Prostate gland (tissue), 2 donors: ENCODE measurements around the gene PRMT7. TPM values are rescaled to one million over a fixed set of nuclear protein-coding genes. Genes with fewer than 3 reads are reported as not detected.
A peak's percentile ranks its signal among the peaks of the same experiment; 100 is the strongest.

Experiments used
- DNase-seq: peaks from one replicate; pipeline ENCODE4 v3.0.0-alpha.2; 2019; ENCODE audit warnings: low spot score
- H3K27ac ChIP-seq, 2 donors: fragments of 200-600 bp; sonication (generic); 2 replicates each; pipeline ENCODE4 v1.5.1; 2017 to 2019
- H3K27me3 ChIP-seq: fragments of 200-600 bp; sonication (generic); replicated peaks from 2 replicates; pipeline ENCODE4 v1.5.1; 2019; ENCODE audit not compliant: insufficient read depth
- H3K36me3 ChIP-seq, 2 donors: fragments of 200-600 bp; sonication (generic); 1 replicate in 1 of 2; 2 replicates in 1 of 2; pipeline versions ENCODE4 v1.5.1 to v1.8.1; 2017 to 2019
- H3K4me1 ChIP-seq: fragments of 200-600 bp; sonication (generic); replicated peaks from 2 replicates; pipeline ENCODE4 v1.5.1; 2019
- H3K4me3 ChIP-seq, 2 donors: fragments of 200-600 bp; sonication (generic); 2 replicates each; pipeline ENCODE4 v1.5.1; 2017 to 2019
- H3K9me3 ChIP-seq: fragments of 200-600 bp; sonication (generic); 2 replicates; pipeline ENCODE4 v1.5.1; 2017
- CTCF ChIP-seq, 4 experiments: fragments of 200-600 bp in 2 of 4; fragments of 450-650 bp in 2 of 4; sonication (generic) in 2 of 4; IDR thresholded peaks; 1 replicate in 3 of 4; 2 replicates in 1 of 4; pipeline ENCODE4 v1.5.1; 2016 to 2019; ENCODE audit warnings: antibody characterized with exemption in 4 of 4, mild to moderate bottlenecking in 2 of 4, moderate library complexity in 2 of 4
- POLR2A ChIP-seq: fragments of 450-650 bp; IDR thresholded peaks from one replicate; pipeline ENCODE4 v1.6.1; 2016; ENCODE audit warnings: antibody characterized with exemption, mild to moderate bottlenecking
- POLR2AphosphoS5 ChIP-seq: sonication (generic); formaldehyde crosslinking; IDR thresholded peaks from one replicate; pipeline ENCODE4 v1.6.1; 2017; ENCODE audit warnings: antibody characterized with exemption
- WGBS: methylation state at CpG from one replicate; pipeline ENCODE4 v1.1.5; 2018; 5-methylcytosine and 5-hydroxymethylcytosine counted together
- intact Hi-C: fragments of 100-400 bp; cut with DNase I; formaldehyde crosslinking; loops from one replicate; pipeline ENCODE4 v1.14.2; 2022
- total RNA-seq, 2 donors: library from RNA; depleted of rRNA; stranded (reverse); fragments of >200 nt; gene quantifications; one replicate each; pipeline ENCODE4 v1.1.0, GENCODE V29; 2016

Gene PRMT7
- total RNA-seq, 2 donors from 2014 or later: 45.2 to 77.9 TPM

GRCh38 chr16:68324336-68324735, 13.5 kb downstream of the PRMT7 start:
- H3K4me1 ChIP-seq: no peaks in the 10 kb centered on the region
- H3K36me3 ChIP-seq: peaks cover 0 to 9% of the 10 kb centered on the region in 2 donors
- no peak overlapping the region for H3K27ac ChIP-seq
- intact Hi-C loops: no loop called here
- no peak overlapping the region for H3K4me3 ChIP-seq
- H3K27me3 ChIP-seq: no peaks in the 10 kb centered on the region
- TF ChIP-seq CTCF (IDR thresholded peaks at IDR 0.05): no peak
- no peak for TF ChIP-seq POLR2AphosphoS5
- no peak for TF ChIP-seq POLR2A
- no peak for DNase-seq
- WGBS: 91% methylated on average over 5 of the region's 5 CpGs
- H3K9me3 ChIP-seq: no peaks in the 10 kb centered on the region

DNA sequence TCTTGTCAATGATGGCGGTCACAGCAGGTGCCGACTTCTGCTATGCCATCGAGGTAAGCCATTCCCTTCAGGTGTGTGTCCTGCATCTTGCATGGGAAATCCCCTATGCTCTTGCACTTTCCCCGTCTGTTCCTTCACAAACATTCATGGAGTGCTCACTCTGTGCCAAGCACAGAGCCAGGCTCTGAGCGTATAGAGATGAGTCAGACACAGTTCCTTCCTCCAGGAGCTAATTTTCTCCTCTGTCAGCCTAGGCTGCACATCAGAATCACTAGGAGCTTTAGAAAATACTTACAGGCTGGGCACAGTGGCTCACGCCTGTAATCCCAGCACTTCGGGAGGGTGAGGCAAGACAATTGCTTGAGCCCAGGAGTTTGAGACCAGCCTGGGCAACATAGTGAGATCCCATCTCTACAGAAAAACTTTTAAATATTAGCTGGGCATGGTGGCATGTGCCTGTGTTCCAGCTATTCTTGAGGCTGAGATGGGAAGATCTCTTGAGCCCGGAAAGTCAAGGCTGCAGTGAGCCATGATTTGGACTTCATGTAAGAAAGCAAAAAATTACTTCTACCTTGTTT, 14.1 kb downstream of the PRMT7 start:
- Histone ChIP-seq H3K9me3 (no peaks in the 10 kb centered on the region), H3K36me3 (peaks cover 0 to 9% of the 10 kb centered on the region in 2 donors), H3K27ac (no peak overlapping the region), H3K4me1 (no peaks in the 10 kb centered on the region), H3K27me3 (no peaks in the 10 kb centered on the region), H3K4me3 (no peak overlapping the region)
- WGBS: 92% methylated on average over 8 of the region's 8 CpGs
- no peak for DNase-seq
- TF ChIP-seq POLR2A (no peak), POLR2AphosphoS5 (no peak), CTCF (IDR thresholded peaks at IDR 0.05) (no peak)
- intact Hi-C loops: loop anchor here (5.0 kb wide), 1 partner anchor 83 kb away; no protein-coding TSS in a partner anchor

DNA sequence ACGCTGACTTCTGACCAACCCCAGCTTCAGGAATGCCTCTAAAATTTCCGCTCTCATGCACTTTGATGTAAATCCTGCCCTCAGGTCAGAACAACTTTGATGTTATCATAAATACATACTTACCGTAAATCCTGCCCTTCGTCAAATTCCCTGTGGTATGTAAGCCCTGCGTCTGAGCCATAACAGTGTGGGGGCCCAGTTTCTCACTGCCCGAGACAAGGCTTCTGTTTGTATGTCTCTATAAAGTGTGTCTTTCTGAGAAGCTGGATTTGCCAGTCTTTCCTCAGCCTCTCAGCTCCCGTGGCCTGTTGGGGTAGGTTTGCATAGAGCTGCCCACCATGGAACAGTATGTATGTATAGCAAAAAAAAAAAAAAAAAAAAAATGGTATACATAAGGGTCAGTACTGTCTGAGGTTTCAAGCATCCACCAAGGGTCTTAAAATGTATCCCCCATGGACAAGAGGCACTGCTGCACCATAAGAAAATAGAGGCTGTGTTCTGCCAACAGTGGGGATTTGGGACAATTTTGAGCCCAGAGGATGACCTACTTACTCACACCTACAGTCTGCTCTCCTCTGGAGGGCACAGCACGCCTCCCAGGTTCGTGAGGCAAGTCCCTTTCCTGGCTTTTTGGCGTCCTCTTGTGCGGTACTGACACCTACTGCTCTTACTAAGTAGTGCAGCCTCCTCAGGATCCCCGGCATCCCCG, 17.5 kb downstream of the PRMT7 start:
- Histone ChIP-seq H3K36me3 (peaks cover 0 to 9% of the 10 kb centered on the region in 2 donors), H3K4me1 (no peaks in the 10 kb centered on the region), H3K27me3 (no peaks in the 10 kb centered on the region), H3K9me3 (no peaks in the 10 kb centered on the region), H3K4me3 (no peak overlapping the region), H3K27ac (no peak overlapping the region)
- 25% methylated on average over 13 of the region's 13 CpGs for WGBS
- TF ChIP-seq CTCF (IDR thresholded peaks at IDR 0.05) (peak; percentile 79 to 96 (median 90)), POLR2A (no peak), POLR2AphosphoS5 (peak; percentile 62)
- peak; percentile 76 for DNase-seq
- intact Hi-C loops: loop anchor here (1.0 to 5.0 kb wide), 2 partner anchors 67 to 86 kb away; no protein-coding TSS in a partner anchor

GRCh38 chr16:68328860-68329390, 18.1 kb downstream of the PRMT7 start:
- Histone ChIP-seq H3K4me1 (no peaks in the 10 kb centered on the region), H3K36me3 (peaks cover 0 to 9% of the 10 kb centered on the region in 2 donors), H3K9me3 (no peaks in the 10 kb centered on the region), H3K27ac (no peak overlapping the region), H3K4me3 (no peak overlapping the region), H3K27me3 (no peaks in the 10 kb centered on the region)
- intact Hi-C loops: loop anchor here (1.0 to 5.0 kb wide), 2 partner anchors 68 to 87 kb away; no protein-coding TSS in a partner anchor
- DNase-seq: no peak
- TF ChIP-seq POLR2AphosphoS5: no peak
- no peak for TF ChIP-seq CTCF (IDR thresholded peaks at IDR 0.05)
- TF ChIP-seq POLR2A: no peak
- 45% methylated on average over 3 of the region's 3 CpGs for WGBS
